Left ventricle myocardium inferior (tissue), 1 donor: ENCODE data around the gene PITX1. TPM values are rescaled to one million over a fixed set of nuclear protein-coding genes. Genes with fewer than 3 reads are reported as not detected.

ENCODE experiments used
- DNase-seq: peaks from one replicate; pipeline ENCODE4 v3.0.0-alpha.2; 2020
- H3K27ac ChIP-seq: fragments of 200-600 bp; replicated peaks from 2 replicates; pipeline ENCODE4 v1.8.0; 2021
- H3K27me3 ChIP-seq: fragments of 200-600 bp; 2 replicates; pipeline ENCODE4 v1.8.0; 2021; ENCODE audit warnings: low read depth
- H3K36me3 ChIP-seq: fragments of 200-600 bp; 2 replicates; pipeline ENCODE4 v1.8.0; 2021
- H3K4me1 ChIP-seq: fragments of 200-600 bp; 2 replicates; pipeline ENCODE4 v1.8.0; 2021
- H3K4me3 ChIP-seq: fragments of 200-600 bp; 2 replicates; pipeline ENCODE4 v1.8.0; 2021; ENCODE audit warnings: mild to moderate bottlenecking, moderate library complexity
- H3K9me3 ChIP-seq: fragments of 200-600 bp; replicated peaks from 2 replicates; pipeline ENCODE4 v1.8.0; 2021
- CTCF ChIP-seq: fragments of 200-600 bp; IDR thresholded peaks from 2 replicates; pipeline ENCODE4 v1.8.0; 2021; ENCODE audit warnings: antibody characterized with exemption, mild to moderate bottlenecking, borderline replicate concordance
- intact Hi-C: fragments of 100-400 bp; cut with micrococcal nuclease; formaldehyde crosslinking; loops from one replicate; pipeline ENCODE4 v1.11.0; 2022
- total RNA-seq: library from RNA; stranded (reverse); fragmentation: NEBNext Ultra II Directional; extraction: Animal tissue kit (Norgen Biotek cat#: 25700); gene quantifications from one replicate; pipeline ENCODE4 v1.2.1, GENCODE V29; 2021
- donor health status: DM: no; HTN: yes; CAD: no; lungs with severe emphysema.

PITX1 gene
- total RNA-seq, 1 donor from 2014 or later, result not detected

- no peak for DNase-seq
- Histone ChIP-seq H3K36me3 (no peaks in the 10 kb centered on the region), H3K9me3 (no peaks in the 10 kb centered on the region), H3K4me3 (no peak overlapping the region), H3K4me1 (peaks cover 21% of the 10 kb centered on the region), H3K27ac (no peak overlapping the region), H3K27me3 (peaks cover 100% of the 10 kb centered on the region)
- intact Hi-C loops, result no loop called here
- TF ChIP-seq CTCF, result no peak
Observed at GRCh38 chr5:135041145-135041587, 7.1 kb upstream of the PITX1 start.

- H3K4me3 ChIP-seq, result no peak overlapping the region
- no peak overlapping the region for H3K27ac ChIP-seq
- intact Hi-C loops, result no loop called here
- DNase-seq, result no peak
- H3K9me3 ChIP-seq, result no peaks in the 10 kb centered on the region
- no peak for TF ChIP-seq CTCF
- H3K27me3 ChIP-seq, result peaks cover 100% of the 10 kb centered on the region
- H3K4me1 ChIP-seq, result peaks cover 21% of the 10 kb centered on the region
- no peaks in the 10 kb centered on the region for H3K36me3 ChIP-seq
Observed at GRCh38 chr5:135040333-135041144, 6.5 kb upstream of the PITX1 start.

- Histone ChIP-seq H3K27me3 (peaks cover 100% of the 10 kb centered on the region), H3K27ac (no peak overlapping the region), H3K9me3 (no peaks in the 10 kb centered on the region), H3K36me3 (no peaks in the 10 kb centered on the region), H3K4me3 (peak overlapping the region; percentile 38), H3K4me1 (peaks cover 21% of the 10 kb centered on the region)
- DNase-seq, result no peak
- TF ChIP-seq CTCF, result no peak
- intact Hi-C loops, result no loop called here
Observed at GRCh38 chr5:135040034-135040332, 6.0 kb upstream of the PITX1 start.

- intact Hi-C loops, result no loop called here
Observed at GRCh38 chr5:135039271-135040033, 5.4 kb upstream of the PITX1 start.

GRCh38 chr5:135038813-135039270 lies 4.8 kb upstream of the PITX1 start:
- Histone ChIP-seq H3K27ac (no peak overlapping the region), H3K4me3 (peak overlapping the region; percentile 38)

More at GRCh38 chr5:135039271-135040033, 5.4 kb upstream of the PITX1 start:
- TF ChIP-seq CTCF, result no peak
- Histone ChIP-seq H3K27ac (no peak overlapping the region), H3K4me1 (peaks cover 24% of the 10 kb centered on the region), H3K9me3 (no peaks in the 10 kb centered on the region), H3K36me3 (no peaks in the 10 kb centered on the region), H3K27me3 (peaks cover 100% of the 10 kb centered on the region), H3K4me3 (peak overlapping the region; percentile 38)
- DNase-seq, result no peak

More at GRCh38 chr5:135038813-135039270, 4.8 kb upstream of the PITX1 start:
- Histone ChIP-seq H3K9me3 (no peaks in the 10 kb centered on the region), H3K36me3 (no peaks in the 10 kb centered on the region), H3K4me1 (peaks cover 30% of the 10 kb centered on the region), H3K27me3 (peaks cover 100% of the 10 kb centered on the region)
- intact Hi-C loops, result no loop called here
- TF ChIP-seq CTCF, result no peak
- no peak for DNase-seq
